ENCODE data around the gene FAAP24.

GRCh38 chr19:33024398-33024797, 52.4 kb downstream of the FAAP24 start:
- no peak for TF ChIP-seq POLR2A (IDR thresholded peaks at IDR 0.05)
- TF ChIP-seq CTCF (IDR thresholded peaks at IDR 0.05 in 4 of 5, conservative IDR thresholded peaks at IDR 0.05 in 1 of 5) = no peak

Data from gastrocnemius medialis (tissue), 4 donors.